Keratinocyte (primary cell): Measurements from ENCODE around the gene LSM14A. TPM values are rescaled to one million over a fixed set of nuclear protein-coding genes. Genes with fewer than 3 reads are reported as not detected.

Source experiments
- DNase-seq: peaks from one replicate; pipeline ENCODE4 v3.0.0-alpha.2; 2011; ENCODE audit warnings: low read depth, missing footprints, low spot score
- FAIRE-seq: peaks from 2 replicates; lab custom pipeline; 2011; peaks lifted over from hg19 to GRCh38; lab: Jason Lieb, UNC
- H2AFZ ChIP-seq: 2 replicates; pipeline ENCODE4 v1.6.0; 2012; ENCODE audit warnings: low read length, control low read depth, inconsistent platforms; ENCODE audit not compliant: control insufficient read depth
- H3K27ac ChIP-seq: 2 replicates; pipeline ENCODE4 v1.5.1; 2011; ENCODE audit warnings: low read length; ENCODE audit not compliant: control insufficient read depth, insufficient read depth
- H3K27me3 ChIP-seq: 3 replicates; pipeline ENCODE4 v1.6.0; 2011; ENCODE audit warnings: low read length; ENCODE audit not compliant: control insufficient read depth, insufficient read depth; ENCODE audit errors: extremely low read depth
- H3K36me3 ChIP-seq, 2 experiments: 2 replicates in 1 of 2; 3 replicates in 1 of 2; pipeline ENCODE4 v1.5.1; 2011; ENCODE audit warnings: low read length in 2 of 2, mild to moderate bottlenecking in 1 of 2; ENCODE audit not compliant: control insufficient read depth in 2 of 2, insufficient read depth in 2 of 2; ENCODE audit errors: extremely low read depth in 1 of 2
- H3K4me1 ChIP-seq: 3 replicates; pipeline ENCODE4 v1.5.1; 2011; ENCODE audit warnings: low read length; ENCODE audit not compliant: control insufficient read depth, insufficient read depth; ENCODE audit errors: extremely low read depth
- H3K4me2 ChIP-seq: 3 replicates; pipeline ENCODE4 v1.6.0; 2011; ENCODE audit warnings: low read depth, low read length; ENCODE audit not compliant: control insufficient read depth, insufficient read depth; ENCODE audit errors: extremely low read depth
- H3K4me3 ChIP-seq, 3 experiments: fragments of 200-600 bp in 1 of 3; sonication (generic) in 1 of 3; 2 replicates in 2 of 3; 3 replicates in 1 of 3; pipeline ENCODE4 v1.5.1; 2011 to 2016; ENCODE audit warnings: low read length in 3 of 3, mild to moderate bottlenecking in 3 of 3, control low read depth in 2 of 3, inconsistent platforms in 1 of 3, low read depth in 1 of 3, mixed read lengths in 1 of 3, mixed run types in 1 of 3, moderate library complexity in 1 of 3; ENCODE audit not compliant: control insufficient read depth in 2 of 3, insufficient read depth in 2 of 3; ENCODE audit errors: extremely low read depth in 1 of 3
- H3K79me2 ChIP-seq: 2 replicates; pipeline ENCODE4 v1.6.0; 2012; ENCODE audit warnings: low read length; ENCODE audit not compliant: control insufficient read depth, insufficient read depth
- H3K9ac ChIP-seq: 3 replicates; pipeline ENCODE4 v1.6.0; 2011; ENCODE audit warnings: low read length; ENCODE audit not compliant: control insufficient read depth, insufficient read depth; ENCODE audit errors: extremely low read depth
- H3K9me1 ChIP-seq: 3 replicates; pipeline ENCODE4 v1.6.0; 2011; ENCODE audit warnings: low read length; ENCODE audit not compliant: control insufficient read depth, insufficient read depth; ENCODE audit errors: extremely low read depth
- H3K9me3 ChIP-seq: 2 replicates; pipeline ENCODE4 v1.5.1; 2012; ENCODE audit warnings: low read depth, low read length; ENCODE audit not compliant: control insufficient read depth
- H4K20me1 ChIP-seq: 3 replicates; pipeline ENCODE4 v1.6.0; 2011; ENCODE audit warnings: low read length; ENCODE audit not compliant: control insufficient read depth, insufficient read depth; ENCODE audit errors: extremely low read depth
- EZH2 ChIP-seq: IDR thresholded peaks from one replicate; pipeline ENCODE4 v1.6.1; 2012; ENCODE audit warnings: inconsistent platforms, mild to moderate bottlenecking, low read length, moderate library complexity
- dilution Hi-C: fragments of 300-500 bp; cut with MboI; formaldehyde crosslinking; loops from one replicate; pipeline ENCODE4 v1.7.0; 2020; ENCODE audit warnings: low sequenced_read_pairs; ENCODE audit not compliant: extremely low pct_ligation_motif_present
- polyA plus RNA-seq, 5 experiments: library from polyadenylated mRNA; depleted of rRNA in 3 of 5; stranded (reverse) in 3 of 5; stranded (forward) in 1 of 5; unstranded in 1 of 5; fragments of >200 nt; gene quantifications; 1 replicate in 1 of 5; 2 replicates in 3 of 5; 3 replicates in 1 of 5; pipeline versions ENCODE4 v1.2.1 to v1.2.3, GENCODE V29; 2011 to 2012; ENCODE audit warnings: missing spikeins in 2 of 5, low read depth in 1 of 5, low replicate concordance in 1 of 5
- TF ChIP-seq, protein P1 (sequence below), 3 experiments: IDR thresholded peaks in 1 of 3; conservative IDR thresholded peaks in 1 of 3; optimal IDR thresholded peaks in 1 of 3; 2 replicates in 2 of 3; 3 replicates in 1 of 3; pipeline versions ENCODE3 to v1.5.1; 2011; ENCODE audit warnings: low read length in 3 of 3, mild to moderate bottlenecking in 3 of 3, moderate library complexity in 2 of 3, control low read depth in 1 of 3, inconsistent platforms in 1 of 3; ENCODE audit not compliant: insufficient read depth in 2 of 3; ENCODE audit errors: extremely low read depth in 1 of 3

LSM14A gene
- polyA plus RNA-seq, 1 donor (not counting 4 experiments of a cell fraction or from before 2014, with no cell fraction given): 103 TPM

DNA sequence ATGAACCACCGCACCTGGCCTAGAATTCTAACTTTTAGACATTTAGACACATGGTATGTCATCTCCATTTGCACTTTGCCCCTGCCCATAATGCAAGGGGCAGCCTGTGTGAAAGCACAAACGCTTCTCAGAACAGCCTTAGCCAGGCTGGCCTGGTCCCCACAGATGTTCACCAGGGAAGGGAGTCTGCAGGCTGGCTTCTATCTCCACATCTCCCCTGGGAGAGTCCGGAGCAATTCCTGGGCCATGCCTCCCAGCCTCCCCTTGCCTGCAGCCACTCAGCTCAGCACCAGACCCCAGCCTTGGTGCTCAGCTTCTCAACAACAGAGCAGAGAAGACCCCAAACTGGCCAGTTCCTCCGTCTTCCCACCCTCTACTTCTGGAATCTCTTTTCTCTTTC, 21.7 kb upstream of the LSM14A start:
- Histone ChIP-seq H3K9me1 (no peaks in the 10 kb centered on the region), H3K4me2 (no peak overlapping the region), H3K27me3 (no peaks in the 10 kb centered on the region), H3K79me2 (no peaks in the 10 kb centered on the region), H3K4me3 (no peak overlapping the region), H4K20me1 (no peaks in the 10 kb centered on the region), H2AFZ (no peak overlapping the region), H3K9me3 (no peaks in the 10 kb centered on the region), H3K4me1 (no peaks in the 10 kb centered on the region), H3K9ac (no peak overlapping the region), H3K36me3 (no peaks in the 10 kb centered on the region), H3K27ac (no peak overlapping the region)
- FAIRE-seq: no peak
- dilution Hi-C loops: no loop called here
- no peak for TF ChIP-seq EZH2
- TF ChIP-seq, protein P1, sequence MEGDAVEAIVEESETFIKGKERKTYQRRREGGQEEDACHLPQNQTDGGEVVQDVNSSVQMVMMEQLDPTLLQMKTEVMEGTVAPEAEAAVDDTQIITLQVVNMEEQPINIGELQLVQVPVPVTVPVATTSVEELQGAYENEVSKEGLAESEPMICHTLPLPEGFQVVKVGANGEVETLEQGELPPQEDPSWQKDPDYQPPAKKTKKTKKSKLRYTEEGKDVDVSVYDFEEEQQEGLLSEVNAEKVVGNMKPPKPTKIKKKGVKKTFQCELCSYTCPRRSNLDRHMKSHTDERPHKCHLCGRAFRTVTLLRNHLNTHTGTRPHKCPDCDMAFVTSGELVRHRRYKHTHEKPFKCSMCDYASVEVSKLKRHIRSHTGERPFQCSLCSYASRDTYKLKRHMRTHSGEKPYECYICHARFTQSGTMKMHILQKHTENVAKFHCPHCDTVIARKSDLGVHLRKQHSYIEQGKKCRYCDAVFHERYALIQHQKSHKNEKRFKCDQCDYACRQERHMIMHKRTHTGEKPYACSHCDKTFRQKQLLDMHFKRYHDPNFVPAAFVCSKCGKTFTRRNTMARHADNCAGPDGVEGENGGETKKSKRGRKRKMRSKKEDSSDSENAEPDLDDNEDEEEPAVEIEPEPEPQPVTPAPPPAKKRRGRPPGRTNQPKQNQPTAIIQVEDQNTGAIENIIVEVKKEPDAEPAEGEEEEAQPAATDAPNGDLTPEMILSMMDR (optimal IDR thresholded peaks at IDR 0.05 in 1 of 3, IDR thresholded peaks at IDR 0.05 in 1 of 3, conservative IDR thresholded peaks at IDR 0.05 in 1 of 3; ENCODE audit: extremely low read depth in 1 of 3, insufficient read depth in 2 of 3, low read length in 3 of 3): no peak
- DNase-seq: no peak

GRCh38 chr19:34151439-34151838, 20.9 kb upstream of the LSM14A start:
- no peak overlapping the region for H2AFZ ChIP-seq
- H3K27ac ChIP-seq: no peak overlapping the region
- no peak overlapping the region for H3K4me3 ChIP-seq
- no peak for DNase-seq
- FAIRE-seq: no peak
- no peak overlapping the region for H3K4me2 ChIP-seq
- no peaks in the 10 kb centered on the region for H4K20me1 ChIP-seq
- no peaks in the 10 kb centered on the region for H3K27me3 ChIP-seq
- H3K36me3 ChIP-seq: no peaks in the 10 kb centered on the region
- no peaks in the 10 kb centered on the region for H3K9me3 ChIP-seq
- H3K9ac ChIP-seq: no peak overlapping the region
- TF ChIP-seq EZH2: no peak
- TF ChIP-seq, protein P1 (optimal IDR thresholded peaks at IDR 0.05 in 1 of 3, IDR thresholded peaks at IDR 0.05 in 1 of 3, conservative IDR thresholded peaks at IDR 0.05 in 1 of 3; ENCODE audit: extremely low read depth in 1 of 3, insufficient read depth in 2 of 3, low read length in 3 of 3): no peak
- no peaks in the 10 kb centered on the region for H3K9me1 ChIP-seq
- dilution Hi-C loops: no loop called here
- no peaks in the 10 kb centered on the region for H3K4me1 ChIP-seq
- H3K79me2 ChIP-seq: no peaks in the 10 kb centered on the region
